K562 (cell line): ENCODE measurements around the gene BAIAP2. TPM values are rescaled to one million over a fixed set of nuclear protein-coding genes. Genes with fewer than 3 reads are reported as not detected.
A peak's percentile ranks its signal among the peaks of the same experiment; 100 is the strongest.

ENCODE experiments used
- CREM ChIP-seq: IDR thresholded peaks from 2 replicates; pipeline ENCODE4 v1.6.1; 2014; ENCODE audit warnings: antibody characterized with exemption, low read depth
- GATAD2B ChIP-seq: fragments of 450-650 bp; IDR thresholded peaks from 2 replicates; pipeline ENCODE4 v1.6.1; 2017; ENCODE audit warnings: mild to moderate bottlenecking, borderline replicate concordance
- HDAC6 ChIP-seq: IDR thresholded peaks from 2 replicates; pipeline ENCODE4 v1.6.1; 2012; ENCODE audit warnings: low read depth, mild to moderate bottlenecking, control low read depth, inconsistent platforms, low read length, moderate library complexity
- HOXB6 ChIP-seq: fragments of 250-450 bp; sonication (Bioruptor Pico); IDR thresholded peaks from 2 replicates; pipeline ENCODE4 v1.5.1; 2022; ENCODE audit warnings: mild to moderate bottlenecking, borderline replicate concordance
- MEIS2 ChIP-seq: fragments of 450-650 bp; IDR thresholded peaks from 2 replicates; pipeline ENCODE4 v1.6.1; 2014; ENCODE audit warnings: mild to moderate bottlenecking; ENCODE audit not compliant: partially characterized antibody
- MXI1 ChIP-seq: IDR thresholded peaks from 2 replicates; pipeline ENCODE4 v1.6.1; 2011; ENCODE audit warnings: low read depth, mild to moderate bottlenecking, improper control_type of control experiment, low read length
- NFIX ChIP-seq: fragments of 250-450 bp; sonication (Bioruptor Pico); IDR thresholded peaks from 2 replicates; pipeline ENCODE4 v1.4.0; 2020; ENCODE audit warnings: low read depth, mild to moderate bottlenecking, moderate library complexity
- NFXL1 ChIP-seq: fragments of 450-650 bp; formaldehyde crosslinking; IDR thresholded peaks from 2 replicates; pipeline ENCODE4 v1.4.0; 2021; ENCODE audit warnings: mild to moderate bottlenecking
- NKRF ChIP-seq: fragments of 450-650 bp; IDR thresholded peaks from 2 replicates; pipeline ENCODE4 v1.6.1; 2016; ENCODE audit warnings: borderline replicate concordance
- NR2C1 ChIP-seq, 2 experiments: fragments of 450-650 bp; IDR thresholded peaks; 2 replicates each; pipeline ENCODE4 v1.6.1; 2017; ENCODE audit warnings: mild to moderate bottlenecking in 2 of 2, antibody characterized with exemption in 1 of 2, inconsistent platforms in 1 of 2, missing compliant biosample characterization in 1 of 2, missing genetic modification characterization in 1 of 2
- NR3C1 ChIP-seq: sonication (generic); formaldehyde crosslinking; IDR thresholded peaks from 2 replicates; pipeline ENCODE4 v1.8.1; 2022; ENCODE audit warnings: missing genetic modification reagents
- NUFIP1 ChIP-seq: fragments of 450-650 bp; IDR thresholded peaks from 2 replicates; pipeline ENCODE4 v1.6.1; 2018; ENCODE audit not compliant: partially characterized antibody
- PHF21A ChIP-seq: fragments of 450-650 bp; IDR thresholded peaks from 2 replicates; pipeline ENCODE4 v1.6.1; 2017; ENCODE audit warnings: low read depth, borderline replicate concordance
- RAD21 ChIP-seq, 2 experiments: fragments of 250-450 bp in 1 of 2; fragments of 450-650 bp in 1 of 2; sonication (Bioruptor Pico) in 1 of 2; formaldehyde crosslinking in 1 of 2; IDR thresholded peaks in 1 of 2; conservative IDR thresholded peaks in 1 of 2; 2 replicates each; pipeline versions ENCODE4 v1.4.0 to v1.8.0; 2020 to 2022; ENCODE audit warnings: mild to moderate bottlenecking in 2 of 2, moderate library complexity in 1 of 2
- RFX5 ChIP-seq: IDR thresholded peaks from 2 replicates; pipeline ENCODE4 v1.6.1; 2011; ENCODE audit warnings: low read depth, mild to moderate bottlenecking, improper control_type of control experiment, low read length
- SMAD2 ChIP-seq: fragments of 150-350 bp; IDR thresholded peaks from 2 replicates; pipeline ENCODE4 v1.6.1; 2014; ENCODE audit warnings: low read depth, mild to moderate bottlenecking, low read length
- SMC3 ChIP-seq: conservative IDR thresholded peaks from 2 replicates; pipeline ENCODE4 v1.6.1; 2011; ENCODE audit warnings: low read depth, low read length, improper control_type of control experiment; ENCODE audit not compliant: insufficient read depth
- SRF ChIP-seq, 2 experiments: fragments of 250-450, 450-650 bp in 1 of 2; sonication (Bioruptor Pico) in 1 of 2; sonication (generic) in 1 of 2; formaldehyde crosslinking; IDR thresholded peaks; 2 replicates each; pipeline versions ENCODE4 v1.5.0 to v1.5.1; 2020 to 2022; ENCODE audit warnings: mild to moderate bottlenecking in 1 of 2, missing genetic modification reagents in 1 of 2
- THRAP3 ChIP-seq: fragments of 450-650 bp; IDR thresholded peaks from 2 replicates; pipeline ENCODE4 v1.6.1; 2016; ENCODE audit warnings: mild to moderate bottlenecking, inconsistent platforms, borderline replicate concordance
- ZBTB8A ChIP-seq: fragments of 450-650 bp; IDR thresholded peaks from 2 replicates; pipeline ENCODE4 v1.6.1; 2018; ENCODE audit warnings: mild to moderate bottlenecking, moderate library complexity; ENCODE audit not compliant: partially characterized antibody
- ZNF140 ChIP-seq: fragments of 250-450 bp; sonication (Bioruptor Pico); IDR thresholded peaks from 2 replicates; pipeline ENCODE4 v1.8.0; 2021; ENCODE audit warnings: moderate library complexity, mild to moderate bottlenecking, inconsistent platforms
- polyA plus RNA-seq, 8 experiments: library from polyadenylated mRNA; depleted of rRNA in 4 of 8; stranded (reverse) in 5 of 8; unstranded in 3 of 8; fragments of >200 nt; fragmentation: Nextera tagmentation in 2 of 8; fragmentation: Illumina TruSeq in 1 of 8; extraction: Ambion mirVana in 2 of 8; extraction: Trizol in 1 of 8; gene quantifications; 2 replicates each; pipeline versions ENCODE4 v1.2.1 to v1.2.3, GENCODE V29; 2011 to 2014; ENCODE audit warnings: inconsistent platforms in 1 of 8, missing spikeins in 1 of 8
- total RNA-seq, 7 experiments: library from RNA; depleted of rRNA in 6 of 7; stranded (reverse); fragments of >200 nt in 6 of 7; fragmentation: Illumina TruSeq in 2 of 7; extraction: Trizol in 2 of 7; gene quantifications; 2 replicates each; pipeline versions ENCODE4 v1.2.1 to v1.2.3, GENCODE V29; 2011 to 2021; ENCODE audit warnings: low replicate concordance in 1 of 7
- TF ChIP-seq, protein P1 (sequence below): sonication (generic); formaldehyde crosslinking; IDR thresholded peaks from 2 replicates; pipeline ENCODE4 v1.8.1; 2023; ENCODE audit warnings: mild to moderate bottlenecking, missing genetic modification reagents
- TF ChIP-seq, protein P2 (sequence below): fragments of 450-650 bp; formaldehyde crosslinking; conservative IDR thresholded peaks from 2 replicates; pipeline ENCODE4 v1.4.0; 2022; ENCODE audit warnings: mild to moderate bottlenecking, missing genetic modification characterization

The BAIAP2 gene
- total and polyA plus RNA-seq, 9 of the 15 experiments (the other 6 are each of a cell fraction or from before 2014, with no cell fraction given): 2.3 to 51.6 (median 18.4) TPM

DNA sequence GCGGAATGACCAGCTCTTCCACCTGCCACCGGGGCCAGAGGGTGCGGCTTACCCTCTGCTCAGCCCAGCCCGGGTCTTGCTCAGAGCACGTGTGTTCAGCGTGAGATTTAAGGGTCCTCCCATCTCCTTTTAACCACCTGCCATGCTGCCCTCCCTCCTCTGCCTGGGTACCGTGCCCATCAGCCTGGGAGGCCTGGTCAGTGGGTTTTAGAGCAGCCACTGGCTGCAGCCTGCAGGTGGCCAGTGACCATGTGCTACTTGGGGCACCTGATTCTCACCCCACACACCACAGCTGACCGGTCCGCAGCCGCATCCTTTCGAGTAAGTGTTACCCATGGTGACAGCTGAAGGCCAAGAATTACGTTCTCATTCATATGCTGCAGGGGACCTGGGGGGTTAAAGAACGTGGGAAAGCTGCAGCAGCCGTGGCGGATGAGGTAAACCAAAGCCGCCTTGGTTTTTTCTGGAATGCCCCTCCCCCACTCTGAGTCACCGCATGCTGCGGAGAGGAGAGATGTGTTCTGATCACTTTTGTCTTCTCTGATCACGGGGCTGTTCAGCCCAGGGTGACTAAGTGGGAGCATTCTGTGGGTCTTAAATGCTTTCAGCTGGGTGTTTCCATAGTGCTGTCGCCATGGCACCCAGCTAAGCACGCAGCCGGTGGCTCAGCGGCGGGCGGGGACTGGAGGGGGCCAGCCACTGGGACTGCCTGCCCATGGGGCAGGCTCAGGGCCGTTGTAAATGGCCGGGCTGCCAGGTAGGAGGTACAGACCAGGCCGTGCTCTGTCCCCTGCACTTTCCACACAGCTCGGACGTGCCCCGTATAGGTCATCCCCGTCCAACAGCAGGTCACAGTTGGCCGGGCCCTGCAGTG lies 59.8 kb downstream of the BAIAP2 start (continued):
- TF ChIP-seq THRAP3: no peak
- peak; percentile 35; the same call in 1 of the 2 replicates for TF ChIP-seq NKRF
- TF ChIP-seq RAD21 (CRISPR knock-in tag; conservative IDR thresholded peaks at IDR 0.05 in 1 of 2, IDR thresholded peaks at IDR 0.05 in 1 of 2): peak in 1 of 2 experiments; percentile 25; a peak in 1 of 4 replicates
- TF ChIP-seq, protein P1, sequence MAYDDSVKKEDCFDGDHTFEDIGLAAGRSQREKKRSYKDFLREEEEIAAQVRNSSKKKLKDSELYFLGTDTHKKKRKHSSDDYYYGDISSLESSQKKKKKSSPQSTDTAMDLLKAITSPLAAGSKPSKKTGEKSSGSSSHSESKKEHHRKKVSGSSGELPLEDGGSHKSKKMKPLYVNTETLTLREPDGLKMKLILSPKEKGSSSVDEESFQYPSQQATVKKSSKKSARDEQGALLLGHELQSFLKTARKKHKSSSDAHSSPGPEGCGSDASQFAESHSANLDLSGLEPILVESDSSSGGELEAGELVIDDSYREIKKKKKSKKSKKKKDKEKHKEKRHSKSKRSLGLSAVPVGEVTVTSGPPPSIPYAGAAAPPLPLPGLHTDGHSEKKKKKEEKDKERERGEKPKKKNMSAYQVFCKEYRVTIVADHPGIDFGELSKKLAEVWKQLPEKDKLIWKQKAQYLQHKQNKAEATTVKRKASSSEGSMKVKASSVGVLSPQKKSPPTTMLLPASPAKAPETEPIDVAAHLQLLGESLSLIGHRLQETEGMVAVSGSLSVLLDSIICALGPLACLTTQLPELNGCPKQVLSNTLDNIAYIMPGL (CRISPR knock-in tag): no peak
- TF ChIP-seq NR2C1 (IDR thresholded peaks at IDR 0.05): no peak
- TF ChIP-seq NR2C1 (tag; IDR thresholded peaks at IDR 0.05): 0 out of 2 replicates have a peak, but pooled peaks have one; percentile 21
- no peak for TF ChIP-seq ZBTB8A
- peak; percentile 37 for TF ChIP-seq MEIS2
- no peak for TF ChIP-seq RFX5
- peak; percentile 71; the same call in 1 of the 2 replicates for TF ChIP-seq PHF21A
- no peak for TF ChIP-seq NFIX (CRISPR knock-in tag)
- TF ChIP-seq NR3C1 (CRISPR knock-in tag): no peak
- TF ChIP-seq, protein P2, sequence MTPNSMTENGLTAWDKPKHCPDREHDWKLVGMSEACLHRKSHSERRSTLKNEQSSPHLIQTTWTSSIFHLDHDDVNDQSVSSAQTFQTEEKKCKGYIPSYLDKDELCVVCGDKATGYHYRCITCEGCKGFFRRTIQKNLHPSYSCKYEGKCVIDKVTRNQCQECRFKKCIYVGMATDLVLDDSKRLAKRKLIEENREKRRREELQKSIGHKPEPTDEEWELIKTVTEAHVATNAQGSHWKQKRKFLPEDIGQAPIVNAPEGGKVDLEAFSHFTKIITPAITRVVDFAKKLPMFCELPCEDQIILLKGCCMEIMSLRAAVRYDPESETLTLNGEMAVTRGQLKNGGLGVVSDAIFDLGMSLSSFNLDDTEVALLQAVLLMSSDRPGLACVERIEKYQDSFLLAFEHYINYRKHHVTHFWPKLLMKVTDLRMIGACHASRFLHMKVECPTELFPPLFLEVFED (CRISPR knock-in tag): peak; percentile 74; the same call in 1 of the 2 replicates
- TF ChIP-seq HDAC6: no peak
- TF ChIP-seq NUFIP1: no peak
- no peak for TF ChIP-seq SMC3
- TF ChIP-seq CREM: peak; percentile 59
- peak; percentile 98 for TF ChIP-seq MXI1
- no peak for TF ChIP-seq GATAD2B
- TF ChIP-seq SRF (CRISPR knock-in tag; IDR thresholded peaks at IDR 0.05): peak in 1 of 2 experiments; percentile 52; a peak in 1 of 4 replicates
- no peak for TF ChIP-seq HOXB6 (CRISPR knock-in tag)
- TF ChIP-seq SMAD2: no peak
- TF ChIP-seq NFXL1: no peak
- TF ChIP-seq ZNF140 (CRISPR knock-in tag): no peak
